PFSK-1 (cell line): ENCODE measurements around the gene F7.

Source experiments
- FOXP2 ChIP-seq: optimal IDR thresholded peaks from 2 replicates; pipeline ENCODE3; 2011; ENCODE audit warnings: borderline replicate concordance, control low read depth, inconsistent platforms; ENCODE audit not compliant: insufficient read depth; ENCODE audit errors: extremely low read length, extremely low read depth
- POLR2AphosphoS5 ChIP-seq: IDR thresholded peaks from 2 replicates; pipeline ENCODE4 v1.6.1; 2012; ENCODE audit warnings: low read depth, mild to moderate bottlenecking, control low read depth, low read length, moderate library complexity
- SIN3A ChIP-seq: IDR thresholded peaks from 2 replicates; pipeline ENCODE4 v1.6.1; 2012; ENCODE audit warnings: mild to moderate bottlenecking, low read length, moderate library complexity, borderline replicate concordance; ENCODE audit not compliant: insufficient read depth
- TAF1 ChIP-seq: IDR thresholded peaks from 2 replicates; pipeline ENCODE4 v1.6.1; 2012; ENCODE audit warnings: low read length, control low read depth, borderline replicate concordance; ENCODE audit not compliant: insufficient read depth
- TF ChIP-seq, protein P1 (sequence below), 2 experiments: IDR thresholded peaks; 2 replicates each; pipeline versions ENCODE4 v1.6.1 to v1.8.0; 2011 to 2012; ENCODE audit warnings: low read depth in 2 of 2, low read length in 2 of 2, control low read depth in 1 of 2, inconsistent platforms in 1 of 2, mild to moderate bottlenecking in 1 of 2, moderate library complexity in 1 of 2; ENCODE audit not compliant: insufficient read depth in 1 of 2

Gene F7

DNA sequence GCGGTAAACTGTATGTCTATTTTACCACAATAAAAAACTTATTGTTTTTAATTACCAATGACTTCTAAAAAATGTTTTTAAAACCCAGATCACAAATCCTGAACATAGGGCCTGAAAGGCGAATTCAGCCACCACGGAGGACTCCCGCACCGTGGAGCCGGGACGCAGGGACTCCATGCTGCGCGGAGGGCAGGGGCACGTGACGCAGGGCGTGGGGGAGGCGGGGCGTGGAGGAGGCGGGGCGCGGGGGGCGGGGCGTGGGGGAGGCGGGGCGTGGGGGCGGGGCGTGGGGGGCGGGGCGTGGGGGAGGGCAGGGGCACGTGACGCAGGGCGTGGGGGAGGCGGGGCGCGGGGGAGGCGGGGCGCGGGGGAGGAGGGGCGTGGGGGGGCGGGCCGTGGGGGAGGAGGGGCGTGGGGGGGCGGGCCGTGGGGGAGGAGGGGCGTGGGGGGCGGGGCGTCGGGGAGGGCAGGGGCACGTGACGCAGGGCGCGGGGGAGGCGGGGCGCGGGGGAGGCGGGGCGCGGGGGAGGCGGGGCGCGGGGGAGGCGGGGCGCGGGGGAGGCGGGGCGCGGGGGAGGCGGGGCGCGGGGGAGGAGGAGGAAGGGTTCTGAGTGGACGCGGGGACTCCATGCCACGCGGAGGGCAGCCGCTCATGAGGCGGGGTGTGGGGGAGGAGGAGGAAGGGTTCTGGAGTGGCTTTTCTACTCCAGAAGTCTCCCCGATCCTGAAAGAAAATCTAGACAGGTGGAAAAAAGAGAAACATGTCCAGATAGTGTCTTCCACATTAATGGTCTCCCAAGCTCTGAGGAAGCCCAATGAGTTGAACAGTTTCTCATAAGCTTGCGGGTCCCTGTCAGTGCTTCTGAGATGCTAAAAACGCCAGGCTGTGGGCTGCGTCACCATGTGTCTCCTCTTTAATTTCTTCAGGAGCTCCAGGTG, 48.5 kb downstream of the F7 start:
- TF ChIP-seq TAF1 (peak; percentile 56; the same call in 1 of the 2 replicates), FOXP2 (peak; percentile 19), POLR2AphosphoS5 (peak; percentile 53; the same call in 1 of the 2 replicates)
- TF ChIP-seq, protein P1, sequence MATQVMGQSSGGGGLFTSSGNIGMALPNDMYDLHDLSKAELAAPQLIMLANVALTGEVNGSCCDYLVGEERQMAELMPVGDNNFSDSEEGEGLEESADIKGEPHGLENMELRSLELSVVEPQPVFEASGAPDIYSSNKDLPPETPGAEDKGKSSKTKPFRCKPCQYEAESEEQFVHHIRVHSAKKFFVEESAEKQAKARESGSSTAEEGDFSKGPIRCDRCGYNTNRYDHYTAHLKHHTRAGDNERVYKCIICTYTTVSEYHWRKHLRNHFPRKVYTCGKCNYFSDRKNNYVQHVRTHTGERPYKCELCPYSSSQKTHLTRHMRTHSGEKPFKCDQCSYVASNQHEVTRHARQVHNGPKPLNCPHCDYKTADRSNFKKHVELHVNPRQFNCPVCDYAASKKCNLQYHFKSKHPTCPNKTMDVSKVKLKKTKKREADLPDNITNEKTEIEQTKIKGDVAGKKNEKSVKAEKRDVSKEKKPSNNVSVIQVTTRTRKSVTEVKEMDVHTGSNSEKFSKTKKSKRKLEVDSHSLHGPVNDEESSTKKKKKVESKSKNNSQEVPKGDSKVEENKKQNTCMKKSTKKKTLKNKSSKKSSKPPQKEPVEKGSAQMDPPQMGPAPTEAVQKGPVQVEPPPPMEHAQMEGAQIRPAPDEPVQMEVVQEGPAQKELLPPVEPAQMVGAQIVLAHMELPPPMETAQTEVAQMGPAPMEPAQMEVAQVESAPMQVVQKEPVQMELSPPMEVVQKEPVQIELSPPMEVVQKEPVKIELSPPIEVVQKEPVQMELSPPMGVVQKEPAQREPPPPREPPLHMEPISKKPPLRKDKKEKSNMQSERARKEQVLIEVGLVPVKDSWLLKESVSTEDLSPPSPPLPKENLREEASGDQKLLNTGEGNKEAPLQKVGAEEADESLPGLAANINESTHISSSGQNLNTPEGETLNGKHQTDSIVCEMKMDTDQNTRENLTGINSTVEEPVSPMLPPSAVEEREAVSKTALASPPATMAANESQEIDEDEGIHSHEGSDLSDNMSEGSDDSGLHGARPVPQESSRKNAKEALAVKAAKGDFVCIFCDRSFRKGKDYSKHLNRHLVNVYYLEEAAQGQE (IDR thresholded peaks at IDR 0.05; ENCODE audit: insufficient read depth in 1 of 2, low read depth in 2 of 2, low read length in 2 of 2): no peak

- TF ChIP-seq TAF1 (no peak), POLR2AphosphoS5 (no peak), SIN3A (no peak)
- TF ChIP-seq, protein P1 (IDR thresholded peaks at IDR 0.05; ENCODE audit: insufficient read depth in 1 of 2, low read depth in 2 of 2, low read length in 2 of 2): no peak
These were observed 49.6 kb downstream of the F7 start for GRCh38 chr13:113155201-113155600.

- TF ChIP-seq POLR2AphosphoS5 (no peak), TAF1 (no peak), SIN3A (no peak), FOXP2 (no peak)
- TF ChIP-seq, protein P1 (IDR thresholded peaks at IDR 0.05; ENCODE audit: insufficient read depth in 1 of 2, low read depth in 2 of 2, low read length in 2 of 2): no peak
These were observed 50.5 kb downstream of the F7 start for GRCh38 chr13:113155982-113156655.

GRCh38 chr13:113157206-113157928, 51.8 kb downstream of the F7 start:
- no peak for TF ChIP-seq TAF1
- TF ChIP-seq, protein P1 (IDR thresholded peaks at IDR 0.05; ENCODE audit: insufficient read depth in 1 of 2, low read depth in 2 of 2, low read length in 2 of 2): no peak
